ENCODE data around the gene DUS2.
"Not testable (repeated sequence)": the region's sequence is repeated elsewhere in the genome, so short reads cannot be mapped to it uniquely, and the experiment has no call there.

Gene DUS2

DNA sequence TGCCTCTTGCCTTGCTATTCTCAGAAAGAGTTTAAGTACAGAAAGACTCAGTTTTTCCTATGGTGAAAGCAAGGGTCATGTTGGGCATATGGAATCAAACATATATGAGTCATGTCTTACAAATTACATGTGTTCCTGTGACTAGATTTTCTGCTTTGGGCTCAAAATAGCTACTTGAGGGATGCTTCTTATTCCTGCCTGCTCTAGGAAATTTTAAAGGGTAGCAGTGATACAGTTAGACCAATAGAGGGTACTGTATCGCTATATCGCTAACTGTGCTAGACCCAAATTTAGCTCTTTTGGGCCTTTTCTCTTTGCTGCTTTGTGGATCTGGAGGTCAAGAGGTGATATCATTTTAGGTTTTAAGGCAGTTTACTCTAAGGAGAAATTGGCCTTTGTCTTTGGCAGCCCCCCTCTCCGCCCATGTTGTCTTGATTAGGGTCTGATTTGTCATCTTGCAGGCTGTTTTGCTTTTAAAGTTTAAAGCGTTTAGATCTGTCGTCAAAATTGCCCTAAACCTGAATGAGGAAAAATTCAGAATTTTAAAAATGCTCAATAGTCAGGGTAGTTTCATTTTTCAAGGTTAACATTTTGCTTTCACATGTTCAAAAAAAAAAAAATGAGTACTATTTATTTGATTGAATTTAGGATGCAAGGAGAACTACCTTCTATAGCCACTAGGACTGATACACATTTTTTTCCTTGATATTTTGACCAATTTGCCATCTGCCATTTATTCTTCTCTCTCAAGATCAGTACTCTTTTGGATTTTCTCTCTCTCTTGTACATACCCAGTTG lies 70.9 kb downstream of the DUS2 start:
- no peak for DNase-seq

- DNase-seq, result no peak
These were observed 71.5 kb downstream of the DUS2 start for GRCh38 chr16:68094614-68094934.

GRCh38 chr16:68096491-68096890 lies 73.4 kb downstream of the DUS2 start:
- DNase-seq, result no peak

DNA sequence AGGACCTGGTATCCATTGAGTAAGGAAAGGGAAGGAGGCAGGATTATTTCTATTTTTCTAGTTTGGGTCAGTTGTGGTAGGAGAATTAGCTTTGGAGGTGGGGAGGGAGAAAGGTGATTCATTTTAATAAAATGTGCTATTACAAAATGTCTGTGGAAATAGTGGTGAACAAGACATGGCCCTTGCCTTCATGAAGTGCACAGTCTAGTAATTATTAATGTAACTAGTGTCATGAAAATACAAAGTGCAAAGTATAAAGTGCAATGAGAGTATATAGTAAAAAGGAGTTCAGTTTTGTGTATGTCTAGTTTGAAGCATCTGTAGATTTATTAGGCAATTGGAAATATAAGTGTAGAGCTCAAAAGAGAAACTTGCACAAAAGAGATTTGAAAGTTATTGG lies 74.0 kb downstream of the DUS2 start:
- DNase-seq, result no peak

GRCh38 chr16:68097895-68098294 lies 74.8 kb downstream of the DUS2 start:
- no peak for DNase-seq

DNA sequence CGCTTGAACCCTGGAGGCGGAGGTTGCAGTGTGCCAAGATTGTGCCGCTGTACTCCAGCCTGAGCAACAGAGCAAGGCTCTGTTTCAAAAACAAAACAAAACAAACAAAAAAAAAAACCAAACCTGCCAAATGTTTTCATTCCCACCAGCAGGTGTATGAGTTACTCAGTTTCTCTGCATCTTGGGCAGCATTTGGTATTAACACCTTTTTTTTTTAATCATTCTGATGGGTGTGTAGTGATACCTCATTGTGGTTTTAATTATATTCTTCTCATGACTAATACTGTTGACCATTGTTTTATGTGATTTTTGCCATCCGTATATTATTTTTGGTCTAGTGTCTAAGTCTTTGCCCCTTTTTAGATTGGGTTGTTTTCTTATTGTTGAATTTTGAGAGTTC lies 77.4 kb downstream of the DUS2 start:
- no peak for DNase-seq

DNA sequence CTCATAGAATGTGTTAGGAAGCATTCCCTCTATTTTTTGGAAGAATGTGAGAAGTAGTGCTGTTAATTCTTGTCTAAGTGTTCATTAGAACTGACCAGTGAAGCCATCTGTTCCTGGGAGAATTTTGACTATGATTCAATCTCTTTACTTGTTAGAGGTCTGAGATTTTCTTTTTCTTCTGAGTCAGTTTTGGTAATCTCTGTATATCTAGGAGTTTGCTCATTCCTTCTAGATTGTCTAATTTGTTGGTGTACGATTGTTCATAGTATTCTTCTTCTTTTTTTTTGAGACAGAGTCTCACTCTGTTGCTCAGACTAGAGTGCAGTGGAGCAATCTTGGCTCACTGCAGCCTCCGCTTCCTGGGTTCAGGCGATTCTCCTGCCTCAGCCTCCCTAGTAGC lies 82.5 kb downstream of the DUS2 start:
- no peak for DNase-seq

DNA sequence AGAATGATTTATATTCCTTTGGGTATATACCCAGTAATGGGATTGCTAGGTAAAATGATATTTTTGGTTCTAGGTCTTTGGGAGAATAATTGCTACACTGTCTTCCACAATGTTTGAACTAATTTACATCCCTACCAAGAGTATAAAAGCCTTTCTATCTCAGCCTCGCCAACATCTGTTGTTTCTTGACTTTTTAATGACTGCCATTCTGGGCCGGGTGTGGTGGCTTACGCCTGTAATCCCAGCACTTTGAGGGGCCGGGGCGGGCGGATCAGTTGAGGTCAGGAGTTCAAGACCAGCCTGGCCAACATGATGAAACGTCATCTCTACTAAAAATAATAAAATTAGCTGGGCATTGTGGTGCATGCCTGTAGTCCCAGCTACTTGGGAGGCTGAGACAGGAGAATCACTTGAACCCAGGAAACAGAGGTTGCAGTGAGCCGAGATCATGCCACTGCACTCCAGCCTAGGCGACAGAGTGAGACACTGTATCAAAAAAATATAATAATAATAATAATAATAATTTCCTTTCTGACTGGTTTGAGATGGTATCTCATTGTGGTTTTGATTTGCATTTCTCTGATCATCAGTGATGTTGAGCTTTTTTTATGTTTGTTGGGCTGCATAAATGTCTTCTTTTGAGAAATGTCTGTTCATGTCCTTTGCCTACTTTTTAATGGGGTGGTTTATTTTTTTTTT lies 84.3 kb downstream of the DUS2 start:
- not testable (repeated sequence) for DNase-seq

DNA sequence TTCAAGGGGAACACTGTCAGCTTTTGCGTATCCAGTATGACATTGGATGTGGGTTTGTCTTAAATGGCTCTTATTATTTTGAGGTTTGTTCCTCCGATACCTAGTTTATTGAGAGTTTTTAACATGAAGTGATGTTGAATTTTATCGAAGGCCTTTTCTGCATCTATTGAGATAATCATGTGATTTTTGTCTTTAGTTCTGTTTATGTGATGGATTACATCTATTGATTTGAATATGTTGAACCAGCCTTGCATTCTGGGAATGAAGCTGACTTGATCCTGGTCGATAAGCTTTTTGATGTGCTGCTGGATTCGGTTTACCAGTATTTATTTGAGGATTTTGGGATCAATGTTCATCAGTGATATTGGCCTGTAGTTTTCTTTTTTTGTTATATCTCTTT lies 86.1 kb downstream of the DUS2 start:
- not testable (repeated sequence) for DNase-seq

- not testable (repeated sequence) for DNase-seq
These were observed 87.5 kb downstream of the DUS2 start for GRCh38 chr16:68110611-68111010.

DNA sequence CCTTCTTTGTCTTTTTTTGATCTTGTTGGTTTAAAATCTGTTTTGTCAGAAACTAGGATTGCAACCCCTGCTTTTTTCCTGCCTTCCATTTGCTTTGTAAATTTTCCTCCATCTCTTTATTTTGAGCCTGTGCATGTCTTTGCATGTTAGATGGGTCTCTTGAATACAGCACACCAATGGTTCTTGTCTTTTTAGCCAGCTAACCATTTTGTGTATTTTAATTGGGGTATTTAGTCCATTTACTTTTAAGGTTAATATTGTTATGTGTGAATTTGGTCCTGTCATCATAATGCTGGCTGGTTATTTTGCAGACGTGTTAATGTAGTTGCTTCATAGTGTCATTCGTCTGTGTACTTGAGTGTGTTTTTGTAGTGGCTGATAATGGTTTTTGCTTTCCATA lies 88.3 kb downstream of the DUS2 start:
- no peak for DNase-seq

- DNase-seq, result no peak
These were observed 90.1 kb downstream of the DUS2 start for GRCh38 chr16:68113059-68113761.

- DNase-seq, result no peak
These were observed 90.7 kb downstream of the DUS2 start for GRCh38 chr16:68113765-68114240.

DNA sequence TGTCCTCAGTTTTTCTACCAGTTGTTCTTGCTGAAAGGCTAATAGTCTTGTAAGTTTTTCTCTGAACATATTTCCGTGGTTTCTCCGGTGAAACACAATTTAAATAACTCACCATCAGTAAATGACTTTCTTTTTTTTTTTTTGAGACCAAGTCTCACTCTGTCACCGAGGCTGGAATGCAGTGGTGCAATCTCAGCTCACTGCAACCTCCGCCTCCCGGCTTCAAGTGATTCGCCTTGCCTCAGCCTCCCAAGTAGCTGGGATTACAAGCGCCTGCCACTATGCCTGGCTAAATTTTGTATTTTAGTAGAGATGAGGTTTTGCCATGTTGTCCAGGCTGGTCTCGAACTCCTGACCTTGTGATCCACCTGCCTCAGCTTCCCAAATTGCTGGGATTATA lies 91.9 kb downstream of the DUS2 start:
- not testable (repeated sequence) for DNase-seq

GRCh38 chr16:68115851-68116250 lies 92.8 kb downstream of the DUS2 start:
- DNase-seq, result no peak

GRCh38 chr16:68116256-68116867 lies 93.3 kb downstream of the DUS2 start:
- no peak for DNase-seq

- no peak for DNase-seq
These were observed 94.8 kb downstream of the DUS2 start for GRCh38 chr16:68117884-68118283.

- DNase-seq, result not testable (repeated sequence)
These were observed 95.9 kb downstream of the DUS2 start for GRCh38 chr16:68118954-68119353.

DNA sequence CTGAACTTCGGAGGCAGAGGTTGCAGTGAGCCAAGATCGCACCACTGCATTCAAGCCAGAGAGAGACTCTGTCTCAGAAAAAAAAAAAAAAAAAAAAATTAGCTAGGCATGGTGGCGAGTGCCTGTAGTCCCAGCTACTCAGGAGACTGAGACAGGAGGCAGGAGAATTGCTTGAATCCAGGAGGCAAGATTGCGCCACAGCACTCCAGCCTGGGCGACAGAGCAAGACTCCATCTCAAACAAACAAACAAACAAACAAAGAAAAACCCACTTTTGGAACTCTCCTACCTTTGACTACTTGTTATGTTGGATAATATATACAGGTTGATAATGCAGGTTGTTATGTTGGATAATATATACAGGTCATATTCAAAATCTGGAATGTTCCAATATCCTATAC lies 97.4 kb downstream of the DUS2 start:
- DNase-seq, result not testable (repeated sequence)

DNA sequence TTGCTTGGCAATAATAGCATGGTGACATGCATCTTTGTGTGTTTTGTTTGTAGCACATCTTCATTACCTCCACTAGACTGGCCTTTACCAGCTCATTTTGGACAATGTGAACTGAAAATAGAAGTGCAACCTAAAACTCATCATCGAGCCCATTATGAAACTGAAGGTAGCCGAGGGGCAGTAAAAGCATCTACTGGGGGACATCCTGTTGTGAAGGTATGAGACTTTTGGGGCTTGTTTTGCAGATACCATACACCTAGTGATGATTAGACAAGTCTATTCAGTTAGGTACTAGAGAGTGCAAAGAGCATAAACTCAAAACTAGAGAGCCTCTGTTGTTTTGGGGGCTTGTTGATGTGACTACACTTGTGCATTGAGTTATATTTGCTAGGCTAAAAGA lies 103.3 kb downstream of the DUS2 start:
- DNase-seq, result no peak

DNA sequence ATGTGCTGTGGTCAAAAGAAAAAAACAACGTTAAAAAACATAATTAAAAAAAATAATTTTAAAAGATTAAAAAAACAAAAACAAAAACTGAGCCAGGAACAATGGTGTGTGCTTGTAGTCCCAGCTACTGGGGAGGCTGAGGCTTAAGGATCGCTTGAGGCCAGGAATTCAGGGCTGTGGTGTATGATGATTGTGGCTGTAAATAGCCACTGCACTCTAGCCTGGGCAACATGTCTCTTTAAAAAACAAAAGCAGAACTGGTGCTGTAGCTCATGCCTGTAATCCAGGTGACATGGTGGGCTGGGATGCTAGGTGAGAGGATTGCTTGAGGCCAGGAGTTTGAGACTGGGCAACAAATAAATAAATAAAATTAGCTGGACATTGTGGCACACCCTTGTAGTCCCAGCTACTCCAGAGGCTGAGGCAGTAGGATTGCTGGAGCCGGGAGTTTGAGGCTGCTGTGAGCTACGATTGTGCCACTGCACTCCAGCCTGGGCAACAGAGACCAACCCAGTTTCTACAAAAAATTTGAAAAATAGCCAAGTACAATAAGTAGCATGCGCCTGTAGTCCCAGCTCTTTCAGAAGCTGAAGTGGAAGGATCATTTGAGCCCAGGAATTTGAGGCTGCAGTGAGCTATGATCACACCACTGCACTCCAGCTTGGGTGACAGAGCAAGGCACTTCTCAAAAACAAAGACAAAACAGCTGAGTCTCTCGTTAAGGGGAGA lies 105.7 kb downstream of the DUS2 start:
- no peak for DNase-seq

All from stimulated activated CD4-positive, alpha-beta T cell treated with anti-CD3 and anti-CD28 coated beads, Interleukin-12 subunit alpha, Interleukin-12 subunit beta, amount 100 ng/mL, for 4 hours (primary cell).